IMR-90 (cell line): ENCODE data around the gene ALOX12B. TPM values are rescaled to one million over a fixed set of nuclear protein-coding genes. Genes with fewer than 3 reads are reported as not detected.

Experiments
- ATAC-seq: fragments of 200-7000 bp; cut with Tn5 transposase; 2 replicates; pipeline ENCODE4 v1.9.1; 2020; ENCODE audit warnings: low read depth, mild to moderate bottlenecking, moderate library complexity
- BruUV-seq: library from RNA; stranded (reverse); fragments of 400-500 nt; replicated peaks from 2 replicates; lab custom pipeline; 2021; lab: Mats Ljungman, UMichigan
- CTCF ChIA-PET: fragments of 300-600 bp; formaldehyde crosslinking; extraction: SDS; loops from one replicate; lab custom pipeline; 2021; ENCODE audit warnings: antibody characterized with exemption; lab: Yijun Ruan, JAX
- POLR2A ChIA-PET: fragments of 300-600 bp; sonication (Branson Sonifier 250); formaldehyde crosslinking; loops from one replicate; lab custom pipeline; 2022; ENCODE audit warnings: antibody characterized with exemption; ENCODE audit not compliant: unreplicated experiment; lab: Charles Lee
- DNase-seq: peaks from one replicate; pipeline ENCODE4 v3.0.0; 2013
- H2AFZ ChIP-seq: replicated peaks from 2 replicates; pipeline ENCODE3; 2013; ENCODE audit warnings: low read length, mild to moderate bottlenecking; ENCODE audit not compliant: poor library complexity
- H2AK5ac ChIP-seq: 2 replicates; pipeline ENCODE4 v1.6.1; 2013; ENCODE audit warnings: low read depth, low read length, inconsistent platforms
- H2AK9ac ChIP-seq: replicated peaks from 2 replicates; pipeline ENCODE3; 2013; ENCODE audit warnings: mild to moderate bottlenecking, low read depth, low read length, moderate library complexity; ENCODE audit not compliant: poor library complexity
- H2BK120ac ChIP-seq: 2 replicates; pipeline ENCODE4 v1.6.1; 2013; ENCODE audit warnings: low read depth, low read length, inconsistent platforms
- H2BK15ac ChIP-seq: 3 replicates; pipeline ENCODE4 v1.6.1; 2013; ENCODE audit warnings: low read depth, low read length, inconsistent platforms
- H2BK20ac ChIP-seq: 2 replicates; pipeline ENCODE4 v1.6.1; 2013; ENCODE audit warnings: low read depth, mild to moderate bottlenecking, inconsistent platforms, low read length, moderate library complexity
- H2BK5ac ChIP-seq: 2 replicates; pipeline ENCODE4 v1.6.1; 2013; ENCODE audit warnings: mild to moderate bottlenecking, low read depth, low read length, inconsistent platforms; ENCODE audit not compliant: poor library complexity, severe bottlenecking
- H3K14ac ChIP-seq: replicated peaks from 2 replicates; pipeline ENCODE4 v1.6.1; 2013; ENCODE audit warnings: low read depth, low read length, inconsistent platforms
- H3K18ac ChIP-seq: 2 replicates; pipeline ENCODE4 v1.6.1; 2013; ENCODE audit warnings: low read depth, low read length, control low read depth
- H3K23ac ChIP-seq: 2 replicates; pipeline ENCODE4 v1.6.1; 2013; ENCODE audit warnings: low read depth, low read length, inconsistent platforms
- H3K27ac ChIP-seq: 2 replicates; pipeline ENCODE4 v1.5.1; 2013; ENCODE audit warnings: mild to moderate bottlenecking, control low read depth, low read length; ENCODE audit not compliant: insufficient read depth
- H3K27me3 ChIP-seq: 2 replicates; pipeline ENCODE4 v1.6.1; 2013; ENCODE audit warnings: low read length; ENCODE audit not compliant: control insufficient read depth, insufficient read depth
- H3K36me3 ChIP-seq: 2 replicates; pipeline ENCODE4 v1.6.1; 2013; ENCODE audit warnings: low read length, mixed read lengths; ENCODE audit not compliant: control insufficient read depth, insufficient read depth
- H3K4ac ChIP-seq: 2 replicates; pipeline ENCODE4 v1.6.1; 2013; ENCODE audit warnings: low read depth, low read length, inconsistent platforms
- H3K4me1 ChIP-seq: 2 replicates; pipeline ENCODE4 v1.6.1; 2013; ENCODE audit warnings: low read length, mixed read lengths; ENCODE audit not compliant: control insufficient read depth, insufficient read depth
- H3K4me2 ChIP-seq: 2 replicates; pipeline ENCODE4 v1.6.1; 2013; ENCODE audit warnings: low read depth, mild to moderate bottlenecking, control low read depth, low read length, moderate library complexity
- H3K4me3 ChIP-seq: 2 replicates; pipeline ENCODE4 v1.5.1; 2013; ENCODE audit warnings: low read depth, mild to moderate bottlenecking, control low read depth, low read length, moderate library complexity; ENCODE audit not compliant: insufficient read depth
- H3K56ac ChIP-seq: 2 replicates; pipeline ENCODE4 v1.6.1; 2013; ENCODE audit warnings: low read length, inconsistent platforms; ENCODE audit not compliant: insufficient read depth; ENCODE audit errors: extremely low read depth
- H3K79me1 ChIP-seq, 2 experiments: 2 replicates each; pipeline ENCODE4 v1.6.1; 2013; ENCODE audit warnings: low read length in 2 of 2, inconsistent platforms in 1 of 2, low read depth in 1 of 2
- H3K9ac ChIP-seq: 2 replicates; pipeline ENCODE4 v1.6.1; 2013; ENCODE audit warnings: low read depth, low read length, control low read depth
- H3K9me1 ChIP-seq: 2 replicates; pipeline ENCODE4 v1.6.1; 2013; ENCODE audit warnings: low read length, inconsistent platforms; ENCODE audit not compliant: insufficient read depth
- H3K9me3 ChIP-seq: 2 replicates; pipeline ENCODE4 v1.6.1; 2013; ENCODE audit warnings: low read length; ENCODE audit not compliant: control insufficient read depth, insufficient read depth
- H4K20me1 ChIP-seq: 2 replicates; pipeline ENCODE4 v1.6.1; 2013; ENCODE audit warnings: low read length, inconsistent platforms; ENCODE audit not compliant: insufficient read depth
- H4K5ac ChIP-seq: 2 replicates; pipeline ENCODE4 v1.6.1; 2013; ENCODE audit warnings: mild to moderate bottlenecking, low read depth, low read length, control low read depth
- H4K8ac ChIP-seq, 2 experiments: 2 replicates each; pipeline ENCODE4 v1.6.1; 2013; ENCODE audit warnings: low read depth in 2 of 2, low read length in 2 of 2, control low read depth in 1 of 2, inconsistent platforms in 1 of 2
- H4K91ac ChIP-seq: 2 replicates; pipeline ENCODE4 v1.6.1; 2013; ENCODE audit warnings: low read depth, low read length, inconsistent platforms; ENCODE audit not compliant: insufficient read depth
- BHLHE40 ChIP-seq: fragments of 150-350 bp; IDR thresholded peaks from 2 replicates; pipeline ENCODE4 v1.6.1; 2016; ENCODE audit warnings: mild to moderate bottlenecking, low read depth, low read length
- CEBPB ChIP-seq: IDR thresholded peaks from 2 replicates; pipeline ENCODE4 v1.6.1; 2012; ENCODE audit warnings: low read depth, low read length, improper control_type of control experiment
- CHD1 ChIP-seq: IDR thresholded peaks from 2 replicates; pipeline ENCODE4 v1.6.1; 2012; ENCODE audit warnings: low read depth, low read length, improper control_type of control experiment
- MAFK ChIP-seq: IDR thresholded peaks from 2 replicates; pipeline ENCODE4 v1.6.1; 2012; ENCODE audit warnings: low read depth, low read length, improper control_type of control experiment
- MAZ ChIP-seq: IDR thresholded peaks from 2 replicates; pipeline ENCODE4 v1.6.1; 2012; ENCODE audit warnings: low read depth, mild to moderate bottlenecking, low read length, improper control_type of control experiment, moderate library complexity, borderline replicate concordance
- MXI1 ChIP-seq: IDR thresholded peaks from 2 replicates; pipeline ENCODE4 v1.6.1; 2012; ENCODE audit warnings: low read depth, mild to moderate bottlenecking, low read length, moderate library complexity, borderline replicate concordance
- NFE2L2 ChIP-seq: fragments of 150-350 bp; IDR thresholded peaks from 2 replicates; pipeline ENCODE4 v1.6.1; 2016; ENCODE audit warnings: low read depth, mild to moderate bottlenecking, low read length
- POLR2A ChIP-seq: IDR thresholded peaks from 2 replicates; pipeline ENCODE4 v1.6.1; 2012; ENCODE audit warnings: mild to moderate bottlenecking, low read depth, low read length
- RAD21 ChIP-seq: IDR thresholded peaks from 2 replicates; pipeline ENCODE4 v1.6.1; 2012; ENCODE audit warnings: low read length, improper control_type of control experiment
- RCOR1 ChIP-seq: IDR thresholded peaks from 2 replicates; pipeline ENCODE4 v1.6.1; 2012; ENCODE audit warnings: mild to moderate bottlenecking, low read length, improper control_type of control experiment; ENCODE audit not compliant: insufficient replicate concordance
- RFX5 ChIP-seq: IDR thresholded peaks from 2 replicates; pipeline ENCODE4 v1.8.0; 2012; ENCODE audit warnings: low read depth, mild to moderate bottlenecking, low read length, moderate library complexity
- SMC3 ChIP-seq: fragments of 150-350 bp; IDR thresholded peaks from 2 replicates; pipeline ENCODE4 v1.6.1; 2016; ENCODE audit warnings: low read depth, mild to moderate bottlenecking, antibody characterized with exemption, low read length, moderate library complexity
- USF2 ChIP-seq: fragments of 150-350 bp; IDR thresholded peaks from 2 replicates; pipeline ENCODE4 v1.6.1; 2017; ENCODE audit warnings: mild to moderate bottlenecking, antibody characterized with exemption, low read length, low read depth
- WGBS, 2 experiments: methylation state at CpG; one replicate each; pipeline versions ENCODE4 v1.1.5 to v1.1.7; 2013; ENCODE audit warnings: missing lambda C conversion rate in 2 of 2; ENCODE audit not compliant: insufficient read length in 1 of 2; ENCODE audit errors: extremely low coverage in 2 of 2; 5-methylcytosine and 5-hydroxymethylcytosine counted together
- dilution Hi-C: fragments of 300-500 bp; cut with HindIII; formaldehyde crosslinking; loops from one replicate; pipeline ENCODE4 v1.14.3; 2018; ENCODE audit warnings: low sequenced_read_pairs; ENCODE audit not compliant: unreplicated experiment
- in situ Hi-C: fragments of 300-500 bp; cut with MboI; formaldehyde crosslinking; loops from 3 replicates; pipeline ENCODE4 v1.14.3; 2019; ENCODE audit warnings: low sequenced_read_pairs, inconsistent platforms, mixed read lengths
- intact Hi-C: fragments of 100-400 bp; cut with micrococcal nuclease; formaldehyde crosslinking; loops from 2 replicates; pipeline ENCODE4 v1.10.0; 2022
- polyA plus RNA-seq, 3 experiments: library from polyadenylated mRNA; depleted of rRNA; stranded (reverse); fragments of >200 nt; gene quantifications; 2 replicates each; pipeline ENCODE4 v1.2.3, GENCODE V29; 2012; ENCODE audit warnings: low replicate concordance in 1 of 3
- total RNA-seq: library from RNA; depleted of rRNA; stranded (reverse); fragments of >200 nt; gene quantifications from 2 replicates; pipeline ENCODE4 v1.2.3, GENCODE V29; 2012
- TF ChIP-seq, protein P1 (sequence below): fragments of 150-350 bp; IDR thresholded peaks from 2 replicates; pipeline ENCODE4 v1.6.1; 2016; ENCODE audit warnings: low read depth, mild to moderate bottlenecking, low read length, moderate library complexity, borderline replicate concordance
- TF ChIP-seq, protein P2 (sequence below): conservative IDR thresholded peaks from 2 replicates; pipeline ENCODE4 v1.5.1; 2012; ENCODE audit warnings: mild to moderate bottlenecking, low read depth, low read length, improper control_type of control experiment

Gene ALOX12B
- total and polyA plus RNA-seq, 2 of the 4 experiments (the other 2 are of a cell fraction) = not detected

DNA sequence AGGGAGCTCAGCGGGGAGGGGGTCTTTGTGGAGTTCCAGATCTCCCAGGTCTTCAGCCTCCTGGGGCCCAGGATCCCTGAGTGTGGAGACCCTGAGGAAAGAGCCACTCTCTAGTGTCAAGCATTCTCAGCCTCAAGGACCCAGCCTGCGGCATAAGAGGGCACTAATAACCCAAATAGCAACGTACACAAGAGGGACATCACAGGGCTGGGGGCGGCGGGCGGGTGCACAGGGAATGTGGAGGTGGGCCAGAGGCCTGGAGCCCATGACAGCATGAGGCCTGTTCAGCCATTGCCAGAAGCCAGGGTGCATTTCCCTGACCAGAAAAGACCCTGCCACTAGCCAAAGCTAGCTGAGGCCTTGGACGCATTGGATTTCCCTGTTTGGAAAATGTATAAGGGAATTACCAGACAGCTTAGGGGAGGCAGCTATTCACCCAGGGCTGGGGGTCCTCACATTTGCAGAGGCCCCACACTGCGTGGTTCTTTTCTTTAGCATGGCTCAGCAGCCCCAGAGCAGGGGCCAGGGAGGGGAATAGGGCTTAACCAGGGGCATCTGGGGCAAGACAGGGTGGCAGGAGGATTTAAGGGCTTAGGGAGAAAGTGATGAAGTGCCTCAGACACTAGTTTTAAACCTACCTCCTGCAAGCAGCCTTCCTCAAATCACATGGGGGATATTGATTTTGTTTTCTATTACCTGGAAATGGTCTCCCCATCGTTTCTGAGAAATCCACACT, 62.2 kb downstream of the ALOX12B start:
- H4K91ac ChIP-seq = no peak overlapping the region
- H3K4me3 ChIP-seq = no peak overlapping the region
- H3K9ac ChIP-seq = no peak overlapping the region
- in situ Hi-C loops (no loop called here), intact Hi-C loops (no loop called here), dilution Hi-C loops (no loop called here)
- H3K18ac ChIP-seq = no peak overlapping the region
- no peak overlapping the region for H2BK5ac ChIP-seq
- no peak overlapping the region for H3K4me2 ChIP-seq
- H3K56ac ChIP-seq = no peak overlapping the region
- no peaks in the 10 kb centered on the region; the same call in 1 of the 2 replicates for H4K20me1 ChIP-seq
- H3K9me1 ChIP-seq = no peaks in the 10 kb centered on the region
- DNase-seq = no peak
- WGBS, 2 experiments = no CpG with 5 or more reads among the region's 9 CpGs
- ChIA-PET CTCF (interaction anchor here (1.3 kb wide), 1 partner anchor 33 kb away, joined by 4 read pairs; no protein-coding TSS in a partner anchor), POLR2A (no interaction called here)
- no peak overlapping the region for H2BK20ac ChIP-seq
- H2AK9ac ChIP-seq = no peak overlapping the region
- no peaks in the 10 kb centered on the region for H3K36me3 ChIP-seq
- H3K27me3 ChIP-seq = peaks cover 48% of the 10 kb centered on the region
- H3K27ac ChIP-seq = no peak overlapping the region
- H4K5ac ChIP-seq = no peak overlapping the region
- no peak for ATAC-seq
- H2AFZ ChIP-seq = no peak overlapping the region
- no peak overlapping the region for H4K8ac ChIP-seq
- H3K4ac ChIP-seq = no peak overlapping the region
- no peaks in the 10 kb centered on the region for H3K79me1 ChIP-seq
- H2BK120ac ChIP-seq = no peak overlapping the region
- BruUV-seq = no TSS peak
- no peak overlapping the region for H2AK5ac ChIP-seq
- H2BK15ac ChIP-seq = no peak overlapping the region
- peaks cover 2% of the 10 kb centered on the region; the same call in 1 of the 2 replicates for H3K4me1 ChIP-seq
- no peak overlapping the region for H3K14ac ChIP-seq
- 0 out of 2 replicates have a peak, but pooled peaks cover 5% of the 10 kb centered on the region for H3K9me3 ChIP-seq
- no peak overlapping the region for H3K23ac ChIP-seq
- TF ChIP-seq NFE2L2 = no peak
- no peak for TF ChIP-seq POLR2A
- no peak for TF ChIP-seq MAFK
- TF ChIP-seq SMC3 = no peak
- no peak for TF ChIP-seq RFX5
- no peak for TF ChIP-seq MXI1
- TF ChIP-seq, protein P1, sequence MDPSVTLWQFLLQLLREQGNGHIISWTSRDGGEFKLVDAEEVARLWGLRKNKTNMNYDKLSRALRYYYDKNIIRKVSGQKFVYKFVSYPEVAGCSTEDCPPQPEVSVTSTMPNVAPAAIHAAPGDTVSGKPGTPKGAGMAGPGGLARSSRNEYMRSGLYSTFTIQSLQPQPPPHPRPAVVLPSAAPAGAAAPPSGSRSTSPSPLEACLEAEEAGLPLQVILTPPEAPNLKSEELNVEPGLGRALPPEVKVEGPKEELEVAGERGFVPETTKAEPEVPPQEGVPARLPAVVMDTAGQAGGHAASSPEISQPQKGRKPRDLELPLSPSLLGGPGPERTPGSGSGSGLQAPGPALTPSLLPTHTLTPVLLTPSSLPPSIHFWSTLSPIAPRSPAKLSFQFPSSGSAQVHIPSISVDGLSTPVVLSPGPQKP = no peak
- TF ChIP-seq CHD1 = no peak
- TF ChIP-seq CEBPB = no peak
- TF ChIP-seq USF2 = no peak
- no peak for TF ChIP-seq RCOR1
- TF ChIP-seq MAZ = no peak
- TF ChIP-seq BHLHE40 = no peak
- TF ChIP-seq, protein P2, sequence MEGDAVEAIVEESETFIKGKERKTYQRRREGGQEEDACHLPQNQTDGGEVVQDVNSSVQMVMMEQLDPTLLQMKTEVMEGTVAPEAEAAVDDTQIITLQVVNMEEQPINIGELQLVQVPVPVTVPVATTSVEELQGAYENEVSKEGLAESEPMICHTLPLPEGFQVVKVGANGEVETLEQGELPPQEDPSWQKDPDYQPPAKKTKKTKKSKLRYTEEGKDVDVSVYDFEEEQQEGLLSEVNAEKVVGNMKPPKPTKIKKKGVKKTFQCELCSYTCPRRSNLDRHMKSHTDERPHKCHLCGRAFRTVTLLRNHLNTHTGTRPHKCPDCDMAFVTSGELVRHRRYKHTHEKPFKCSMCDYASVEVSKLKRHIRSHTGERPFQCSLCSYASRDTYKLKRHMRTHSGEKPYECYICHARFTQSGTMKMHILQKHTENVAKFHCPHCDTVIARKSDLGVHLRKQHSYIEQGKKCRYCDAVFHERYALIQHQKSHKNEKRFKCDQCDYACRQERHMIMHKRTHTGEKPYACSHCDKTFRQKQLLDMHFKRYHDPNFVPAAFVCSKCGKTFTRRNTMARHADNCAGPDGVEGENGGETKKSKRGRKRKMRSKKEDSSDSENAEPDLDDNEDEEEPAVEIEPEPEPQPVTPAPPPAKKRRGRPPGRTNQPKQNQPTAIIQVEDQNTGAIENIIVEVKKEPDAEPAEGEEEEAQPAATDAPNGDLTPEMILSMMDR = no peak
- no peak for TF ChIP-seq RAD21
